Trophoblast cell (in vitro differentiated cells and primary cell): ENCODE data around the gene GALNT13.

ENCODE experiments used
- DNase-seq, 2 donors: peaks; one replicate each; pipeline ENCODE4 v3.0.0-alpha.2; 2016
- H2AFZ ChIP-seq: 2 replicates; pipeline ENCODE4 v1.6.1; 2013; ENCODE audit warnings: low read length, moderate library complexity, mild to moderate bottlenecking; ENCODE audit not compliant: insufficient read depth, poor library complexity
- H2AK5ac ChIP-seq: 2 replicates; pipeline ENCODE4 v1.6.1; 2013; ENCODE audit warnings: mild to moderate bottlenecking, low read length
- H2BK120ac ChIP-seq: 2 replicates; pipeline ENCODE4 v1.6.1; 2013; ENCODE audit warnings: low read length, mild to moderate bottlenecking, moderate library complexity; ENCODE audit not compliant: insufficient read depth, poor library complexity
- H2BK12ac ChIP-seq: 2 replicates; pipeline ENCODE4 v1.6.1; 2013; ENCODE audit warnings: mild to moderate bottlenecking, low read length, moderate library complexity
- H2BK5ac ChIP-seq: 2 replicates; pipeline ENCODE4 v1.6.1; 2013; ENCODE audit warnings: low read length, low read depth, moderate library complexity, mild to moderate bottlenecking; ENCODE audit not compliant: poor library complexity
- H3K14ac ChIP-seq: 2 replicates; pipeline ENCODE4 v1.6.1; 2013; ENCODE audit warnings: mild to moderate bottlenecking, low read length
- H3K18ac ChIP-seq: 2 replicates; pipeline ENCODE4 v1.6.1; 2013; ENCODE audit warnings: mild to moderate bottlenecking, low read length
- H3K23ac ChIP-seq: 2 replicates; pipeline ENCODE4 v1.6.1; 2013; ENCODE audit warnings: low read length
- H3K27ac ChIP-seq: 2 replicates; pipeline ENCODE4 v1.5.1; 2013; ENCODE audit warnings: low read depth, mild to moderate bottlenecking, inconsistent platforms, low read length, moderate library complexity
- H3K27me3 ChIP-seq: 2 replicates; pipeline ENCODE4 v1.6.1; 2013; ENCODE audit warnings: inconsistent platforms, mild to moderate bottlenecking, low read length, moderate library complexity; ENCODE audit not compliant: insufficient read depth
- H3K36me3 ChIP-seq, 2 experiments: 1 replicate in 1 of 2; 2 replicates in 1 of 2; pipeline ENCODE4 v1.6.1; 2013; ENCODE audit warnings: low read length in 2 of 2, mild to moderate bottlenecking in 2 of 2, moderate library complexity in 1 of 2; ENCODE audit not compliant: insufficient read depth in 2 of 2, control insufficient read depth in 1 of 2
- H3K4ac ChIP-seq: 2 replicates; pipeline ENCODE4 v1.6.1; 2013; ENCODE audit warnings: low read depth, mild to moderate bottlenecking, low read length, moderate library complexity
- H3K4me1 ChIP-seq, 2 experiments: 1 replicate in 1 of 2; 2 replicates in 1 of 2; pipeline ENCODE4 v1.6.1; 2013; ENCODE audit warnings: low read length in 2 of 2, mild to moderate bottlenecking in 2 of 2, moderate library complexity in 1 of 2; ENCODE audit not compliant: insufficient read depth in 2 of 2, control insufficient read depth in 1 of 2
- H3K4me2 ChIP-seq: 2 replicates; pipeline ENCODE4 v1.6.1; 2013; ENCODE audit warnings: inconsistent platforms, mild to moderate bottlenecking, low read length, moderate library complexity
- H3K4me3 ChIP-seq: 2 replicates; pipeline ENCODE4 v1.5.1; 2013; ENCODE audit warnings: mild to moderate bottlenecking, low read depth, low read length, inconsistent platforms
- H3K79me1 ChIP-seq: one replicate; pipeline ENCODE4 v1.6.1; 2013; ENCODE audit warnings: low read length
- H3K79me2 ChIP-seq: 2 replicates; pipeline ENCODE4 v1.6.1; 2013; ENCODE audit warnings: low read length, mild to moderate bottlenecking; ENCODE audit not compliant: control insufficient read depth, insufficient read depth, poor library complexity
- H3K9ac ChIP-seq: 2 replicates; pipeline ENCODE4 v1.6.1; 2013; ENCODE audit warnings: mild to moderate bottlenecking, low read length
- H3K9me3 ChIP-seq: 2 replicates; pipeline ENCODE4 v1.6.1; 2013; ENCODE audit warnings: low read depth, mild to moderate bottlenecking, control low read depth, inconsistent platforms, low read length; ENCODE audit not compliant: insufficient read depth
- H4K12ac ChIP-seq: 2 replicates; pipeline ENCODE4 v1.6.1; 2013; ENCODE audit warnings: low read depth, mild to moderate bottlenecking, low read length, moderate library complexity
- H4K8ac ChIP-seq: 2 replicates; pipeline ENCODE4 v1.6.1; 2013; ENCODE audit warnings: low read depth, mild to moderate bottlenecking, low read length, moderate library complexity
- H4K91ac ChIP-seq: one replicate; pipeline ENCODE4 v1.6.1; 2013; ENCODE audit warnings: low read depth, mild to moderate bottlenecking, low read length, moderate library complexity
- WGBS: extraction: QIAGEN DNeasy Blood & Tissue Kit; methylation state at CpG from one replicate; pipeline ENCODE4 v1.1.7; 2013; ENCODE audit warnings: missing lambda C conversion rate; ENCODE audit not compliant: insufficient read length, insufficient coverage; ENCODE audit errors: extremely low coverage; 5-methylcytosine and 5-hydroxymethylcytosine counted together

GALNT13 gene

GRCh38 chr2:153886833-153887232, 15.1 kb downstream of the GALNT13 start:
- Histone ChIP-seq H2BK12ac (no peak overlapping the region), H4K8ac (no peak overlapping the region), H3K9me3 (no peaks in the 10 kb centered on the region), H2AFZ (no peak overlapping the region), H3K9ac (no peak overlapping the region), H3K4ac (no peak overlapping the region), H3K79me2 (no peaks in the 10 kb centered on the region), H3K23ac (no peak overlapping the region), H4K91ac (no peak overlapping the region), H4K12ac (no peak overlapping the region), H3K27ac (no peak overlapping the region), H2AK5ac (no peak overlapping the region), H3K36me3 (no peaks in the 10 kb centered on the region), H2BK120ac (no peak overlapping the region), H3K4me3 (no peak overlapping the region), H3K18ac (no peak overlapping the region), H3K27me3 (no peaks in the 10 kb centered on the region), H3K4me1 (no peaks in the 10 kb centered on the region), H3K79me1 (no peaks in the 10 kb centered on the region), H3K14ac (no peak overlapping the region), H3K4me2 (no peak overlapping the region), H2BK5ac (no peak overlapping the region)
- DNase-seq, result no peak

- Histone ChIP-seq H3K79me1 (no peaks in the 10 kb centered on the region), H4K12ac (no peak overlapping the region), H2AFZ (no peak overlapping the region), H3K9me3 (no peaks in the 10 kb centered on the region), H3K4me1 (no peaks in the 10 kb centered on the region), H4K91ac (no peak overlapping the region), H3K79me2 (no peaks in the 10 kb centered on the region), H2BK12ac (no peak overlapping the region), H2BK120ac (no peak overlapping the region), H3K36me3 (no peaks in the 10 kb centered on the region), H3K18ac (no peak overlapping the region), H3K4ac (no peak overlapping the region), H3K27ac (no peak overlapping the region), H3K4me3 (no peak overlapping the region), H4K8ac (no peak overlapping the region), H2AK5ac (no peak overlapping the region), H3K4me2 (no peak overlapping the region), H3K14ac (no peak overlapping the region), H2BK5ac (no peak overlapping the region), H3K9ac (no peak overlapping the region), H3K27me3 (no peaks in the 10 kb centered on the region), H3K23ac (no peak overlapping the region)
- DNase-seq, result no peak
- no CpG with 5 or more reads among the region's 1 CpG for WGBS
These were observed 18.9 kb downstream of the GALNT13 start for GRCh38 chr2:153890576-153890975.

- no peak overlapping the region for H3K27ac ChIP-seq
- no peak for DNase-seq
- no peaks in the 10 kb centered on the region for H3K27me3 ChIP-seq
- no peak overlapping the region for H3K4ac ChIP-seq
- no peak overlapping the region for H3K4me3 ChIP-seq
- no peaks in the 10 kb centered on the region for H3K79me2 ChIP-seq
- no peak overlapping the region for H2BK120ac ChIP-seq
- H2AK5ac ChIP-seq, result no peak overlapping the region
- no peaks in the 10 kb centered on the region for H3K4me1 ChIP-seq
- no peak overlapping the region for H4K91ac ChIP-seq
- H3K9me3 ChIP-seq, result no peaks in the 10 kb centered on the region
- no peaks in the 10 kb centered on the region for H3K36me3 ChIP-seq
- H3K18ac ChIP-seq, result no peak overlapping the region
- no peak overlapping the region for H2BK12ac ChIP-seq
- H4K12ac ChIP-seq, result no peak overlapping the region
- H3K9ac ChIP-seq, result no peak overlapping the region
- H3K14ac ChIP-seq, result no peak overlapping the region
- no peak overlapping the region for H3K4me2 ChIP-seq
- H3K79me1 ChIP-seq, result no peaks in the 10 kb centered on the region
- H4K8ac ChIP-seq, result no peak overlapping the region
- no peak overlapping the region for H2AFZ ChIP-seq
- H3K23ac ChIP-seq, result no peak overlapping the region
- H2BK5ac ChIP-seq, result no peak overlapping the region
These were observed 19.3 kb downstream of the GALNT13 start for GRCh38 chr2:153891051-153891450.

- no peak overlapping the region for H4K12ac ChIP-seq
- H3K4ac ChIP-seq, result no peak overlapping the region
- H4K8ac ChIP-seq, result no peak overlapping the region
- no peak overlapping the region for H3K23ac ChIP-seq
- no peak overlapping the region for H2BK12ac ChIP-seq
- H3K79me2 ChIP-seq, result no peaks in the 10 kb centered on the region
- H3K36me3 ChIP-seq, result no peaks in the 10 kb centered on the region
- no peak overlapping the region for H3K9ac ChIP-seq
- H3K4me3 ChIP-seq, result no peak overlapping the region
- DNase-seq, result no peak
- no peaks in the 10 kb centered on the region for H3K79me1 ChIP-seq
- no peak overlapping the region for H2AK5ac ChIP-seq
- no peak overlapping the region for H2AFZ ChIP-seq
- no peaks in the 10 kb centered on the region for H3K4me1 ChIP-seq
- no peak overlapping the region for H3K18ac ChIP-seq
- H3K9me3 ChIP-seq, result peaks cover 4% of the 10 kb centered on the region
- no peak overlapping the region for H4K91ac ChIP-seq
- no peak overlapping the region for H3K4me2 ChIP-seq
- no peak overlapping the region for H2BK120ac ChIP-seq
- H3K27ac ChIP-seq, result no peak overlapping the region
- no CpG with 5 or more reads among the region's 3 CpGs for WGBS
- H3K27me3 ChIP-seq, result no peaks in the 10 kb centered on the region
- no peak overlapping the region for H3K14ac ChIP-seq
- no peak overlapping the region for H2BK5ac ChIP-seq
These were observed 41.2 kb downstream of the GALNT13 start for GRCh38 chr2:153912798-153913396.
